ENCODE data around the gene ZNF560.
A peak's percentile ranks its signal among the peaks of the same experiment; 100 is the strongest.
"Not testable (repeated sequence)": the region's sequence is repeated elsewhere in the genome, so short reads cannot be mapped to it uniquely, and the experiment has no call there.

ZNF560 gene

DNA sequence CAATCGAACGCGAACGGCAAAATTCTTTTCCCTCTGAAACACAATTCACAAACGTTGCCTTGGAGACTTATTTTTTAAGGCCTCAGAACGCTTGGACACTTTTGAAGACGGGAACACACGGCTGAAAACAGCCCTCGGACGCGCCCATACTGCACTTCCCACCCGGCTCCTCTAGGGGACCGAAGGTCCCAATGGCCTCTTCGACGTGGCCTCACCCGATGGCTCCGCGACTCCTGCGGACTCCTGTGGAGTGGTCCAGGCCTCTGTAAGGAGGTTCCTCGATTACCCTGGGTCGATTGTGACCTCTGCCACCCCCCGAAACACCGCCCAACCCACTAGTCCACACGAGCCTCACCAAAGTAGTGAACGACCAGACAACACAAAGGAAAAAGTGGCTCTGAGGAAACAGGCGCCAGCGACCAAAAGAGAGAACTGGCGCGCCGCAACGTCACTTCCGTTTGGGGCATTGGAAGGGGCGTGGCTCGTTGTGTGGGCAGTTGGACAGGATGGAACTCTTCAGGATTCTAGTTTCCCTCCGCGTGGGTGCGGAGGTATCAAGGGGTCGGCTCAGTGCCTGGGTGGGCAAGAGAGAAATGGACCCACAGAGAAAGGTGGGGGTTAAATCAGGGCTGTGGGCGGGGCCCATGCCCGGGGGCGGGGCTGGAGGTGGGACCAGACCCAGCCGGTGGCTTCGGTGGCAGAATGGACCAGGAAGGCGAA is at the start of gene ZNF560:
Gene ZNF560 (minus strand): TSS at position 434 of the 720 bp plus-strand sequence. CDS start 23,303 bp downstream, outside the sequence.
- DNase-seq (ENCODE audit: low spot score), result no peak

DNA sequence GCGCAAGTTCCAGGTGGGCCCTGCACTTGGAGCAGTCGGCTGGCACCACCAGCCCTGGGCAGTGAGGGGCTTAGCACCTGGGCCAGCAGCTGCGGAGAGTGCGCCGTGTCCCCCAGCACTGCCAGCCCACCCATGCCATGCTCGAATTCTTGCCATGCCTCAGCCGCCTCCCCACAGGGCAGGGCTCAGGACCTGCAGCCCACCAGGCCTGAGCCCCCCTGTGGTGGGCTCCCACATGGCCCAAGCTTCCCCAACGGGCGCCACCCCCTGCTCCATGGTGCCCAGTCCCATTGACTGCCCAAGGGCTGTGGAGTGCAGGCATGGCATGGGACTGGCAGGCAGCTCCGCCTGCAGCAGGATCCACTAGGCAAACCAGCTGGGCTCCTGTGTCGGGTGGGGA is 49.5 kb upstream of the ZNF560 start:
- no peak for DNase-seq (ENCODE audit: low spot score)

DNA sequence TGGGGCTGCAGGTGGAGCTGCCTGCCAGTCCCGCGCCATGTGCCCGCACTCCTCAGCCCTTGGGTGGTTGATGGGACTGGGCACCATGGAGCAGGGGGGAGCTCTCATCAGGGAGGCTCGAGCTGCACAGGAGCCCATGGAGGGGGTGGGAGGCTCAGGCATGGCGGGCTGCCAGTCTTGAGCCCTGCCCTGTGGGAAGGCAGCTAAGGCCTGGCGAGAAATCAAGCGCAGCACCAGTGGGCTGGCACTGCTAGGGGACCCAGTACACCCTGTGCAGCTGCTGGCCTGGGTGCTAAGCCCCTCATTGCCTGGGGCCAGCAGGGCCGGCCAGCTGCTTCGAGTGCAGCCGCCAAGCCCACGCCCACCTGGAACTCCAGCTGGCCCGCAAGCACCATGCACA is 42.9 kb upstream of the ZNF560 start:
- not testable (repeated sequence) for DNase-seq (ENCODE audit: low spot score)

DNA sequence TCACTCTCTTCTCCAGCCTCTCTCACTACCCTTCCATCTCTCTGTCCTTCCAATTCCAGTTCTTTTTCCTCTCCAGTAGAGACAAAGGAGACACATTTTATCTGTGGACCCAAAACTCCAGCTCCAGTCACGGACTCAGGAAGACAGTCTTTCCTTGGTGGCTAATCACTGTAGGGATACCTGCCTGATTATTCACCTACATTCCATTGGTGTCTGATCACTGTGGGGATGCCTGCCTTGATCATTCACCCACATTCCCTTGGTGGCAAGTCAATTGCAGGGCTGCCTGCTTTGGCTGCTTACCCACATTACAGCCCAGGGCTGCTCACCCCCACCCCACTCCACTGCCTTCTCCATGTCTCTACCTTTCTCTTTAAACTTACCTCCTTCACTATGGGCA is 41.5 kb upstream of the ZNF560 start:
- not testable (repeated sequence) for DNase-seq (ENCODE audit: low spot score)

DNA sequence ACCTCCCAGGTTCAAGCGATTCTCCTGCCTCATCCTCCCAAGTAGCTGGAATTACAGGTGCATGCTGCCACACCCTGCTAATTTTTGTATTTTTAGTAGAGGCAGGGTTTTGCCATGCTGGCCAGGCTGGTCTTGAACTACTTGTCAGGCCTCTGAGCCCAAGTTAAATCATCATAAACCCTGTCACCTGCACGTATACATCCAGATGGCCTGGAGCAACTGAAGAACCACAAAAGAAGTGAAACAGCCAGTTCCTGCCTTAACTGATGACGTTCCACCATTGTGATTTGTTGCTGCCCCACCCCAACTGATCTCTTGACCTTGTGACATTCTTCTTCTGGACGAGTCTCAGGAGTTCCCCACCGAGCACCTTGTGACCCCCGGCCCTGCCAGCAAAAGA is 40.8 kb upstream of the ZNF560 start:
- DNase-seq (ENCODE audit: low spot score), result not testable (repeated sequence)

DNA sequence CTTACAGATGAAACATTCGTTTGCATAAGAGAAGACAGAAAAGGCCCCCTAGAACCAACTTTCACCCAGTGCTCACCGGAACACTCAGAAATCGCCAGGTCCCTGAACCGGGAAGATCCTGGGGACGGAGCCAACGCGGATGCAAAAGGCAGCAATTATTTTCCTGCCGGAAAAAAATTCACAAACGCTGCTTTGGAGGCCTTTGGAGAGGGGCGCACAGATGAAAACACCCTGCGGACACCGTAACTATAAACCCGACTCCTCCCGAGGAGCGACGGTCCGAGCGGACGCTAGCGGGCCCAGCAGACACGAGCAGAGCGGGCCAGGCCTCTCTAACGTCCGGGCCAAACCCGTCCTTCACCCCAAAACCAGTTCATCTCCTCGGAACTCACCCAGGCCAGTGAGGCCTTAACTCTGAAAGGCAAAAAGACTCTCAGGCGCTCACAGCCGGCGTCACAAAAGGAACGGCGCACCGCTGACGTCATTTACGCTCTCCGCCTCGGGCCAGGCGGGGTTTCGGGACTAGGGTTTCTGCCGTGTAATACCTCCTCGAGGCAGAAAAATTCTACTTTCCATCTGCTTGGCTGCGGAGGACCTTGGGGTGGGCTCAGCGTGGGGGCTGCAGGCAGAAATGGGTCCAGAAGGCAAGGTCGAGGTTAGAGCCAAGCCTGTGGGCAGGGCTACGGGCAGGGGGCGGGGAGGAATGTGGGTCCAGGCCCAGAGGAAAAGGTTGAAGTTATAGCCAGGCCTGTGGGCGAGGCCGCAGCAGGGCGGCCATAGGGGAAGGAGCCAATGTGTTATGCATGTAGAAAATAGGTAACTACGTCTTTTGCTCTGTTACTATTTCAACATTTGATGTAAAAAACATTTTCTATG is 40.0 kb upstream of the ZNF560 start, which contains the start of gene ZNF426:
Gene ZNF426 (minus strand): TSS at position 463 of the 876 bp plus-strand sequence. CDS start 2,413 bp downstream, outside the sequence.
- DNase-seq (ENCODE audit: low spot score), result peak; percentile 86

DNA sequence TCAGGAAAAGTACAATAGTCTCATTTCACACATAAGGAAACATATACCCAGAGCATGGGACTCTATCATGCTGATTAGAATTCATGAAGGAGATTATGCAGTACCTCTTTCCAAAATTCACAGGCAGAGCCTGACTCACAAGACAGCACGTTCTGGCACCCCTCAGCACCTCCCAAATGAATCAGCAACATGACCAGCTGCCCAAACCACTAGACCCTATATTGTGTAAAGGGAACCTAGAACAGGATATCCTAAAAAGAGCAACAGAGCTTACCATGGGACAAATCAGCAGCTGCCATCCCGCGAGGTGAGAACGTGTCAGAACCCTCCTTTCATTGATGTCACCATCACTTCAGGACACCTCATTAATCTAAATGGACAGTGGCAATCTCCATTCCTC is 37.5 kb upstream of the ZNF560 start:
- DNase-seq (ENCODE audit: low spot score), result no peak

DNA sequence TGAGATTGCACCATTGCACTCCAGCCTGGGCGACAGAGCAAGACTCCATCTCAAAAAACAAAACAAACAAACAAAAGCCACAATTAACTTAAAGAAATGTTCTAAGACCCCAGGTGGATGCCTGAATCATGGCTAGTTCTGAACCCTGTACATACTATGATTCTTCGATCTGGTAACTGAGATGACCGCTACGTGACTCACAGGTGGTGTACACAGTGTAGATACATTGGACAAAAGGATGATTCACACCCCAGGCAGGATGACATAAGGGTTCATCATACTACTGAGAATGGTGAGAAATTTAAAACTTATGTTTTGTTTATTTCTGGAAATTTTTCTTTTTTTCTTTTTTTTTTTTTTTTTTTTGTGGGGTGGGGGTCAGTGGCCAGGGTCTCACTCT is 33.5 kb upstream of the ZNF560 start:
- no peak for DNase-seq (ENCODE audit: low spot score)

DNA sequence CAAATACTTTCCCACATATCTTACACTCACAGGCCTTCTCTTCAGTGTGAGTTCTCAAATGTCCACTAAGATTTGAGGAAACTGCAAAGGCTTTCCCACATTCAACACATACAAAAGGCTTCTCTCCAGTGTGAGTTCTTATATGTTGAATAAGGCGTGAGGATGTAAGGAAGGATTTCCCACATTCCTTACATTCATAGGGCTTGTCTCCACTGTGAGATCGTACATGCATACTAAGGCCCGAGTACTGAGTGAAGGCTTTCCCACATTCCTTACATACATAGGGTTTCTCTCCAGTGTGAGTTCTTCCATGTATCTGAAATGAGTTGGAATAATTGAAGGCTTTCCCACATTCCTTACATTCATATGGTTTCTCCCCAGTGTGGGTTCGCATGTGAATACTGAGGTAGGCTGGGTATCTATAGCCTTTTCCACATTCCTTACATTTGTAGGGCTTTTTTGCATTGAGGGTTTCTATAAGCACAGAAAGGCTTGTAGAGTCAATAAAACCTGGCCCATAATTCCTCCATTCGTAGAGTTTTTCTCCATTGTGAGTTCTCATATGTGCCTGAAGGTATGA is 30.4 kb upstream of the ZNF560 start:
- no peak for DNase-seq (ENCODE audit: low spot score)

DNA sequence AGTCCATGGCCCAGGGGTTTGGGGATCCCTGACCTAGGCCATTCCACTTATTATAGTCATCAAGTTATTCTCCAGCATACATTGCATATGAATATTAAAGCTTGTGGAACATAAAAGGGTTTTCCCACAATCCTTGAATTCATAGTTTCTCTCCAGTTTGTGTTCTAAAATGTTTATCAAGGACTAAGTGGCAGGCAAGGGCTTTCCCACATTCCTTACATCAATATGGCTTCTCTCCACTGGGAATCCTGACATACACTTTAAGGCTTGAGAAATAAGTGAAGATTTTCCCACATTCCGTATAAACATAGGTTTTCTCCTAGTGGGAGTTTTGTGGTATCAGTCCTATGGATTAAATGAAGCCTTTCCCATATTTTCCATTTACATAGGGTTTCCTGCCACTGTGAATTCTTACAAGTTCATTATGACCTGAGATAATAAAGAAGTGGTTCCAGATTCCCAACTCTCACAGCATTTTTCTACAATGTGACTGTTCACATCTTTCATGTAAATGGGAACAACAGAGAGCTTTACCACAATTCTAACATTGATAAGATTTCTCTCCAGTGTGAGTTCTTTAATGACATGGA is 25.6 kb upstream of the ZNF560 start:
- no peak for DNase-seq (ENCODE audit: low spot score)

DNA sequence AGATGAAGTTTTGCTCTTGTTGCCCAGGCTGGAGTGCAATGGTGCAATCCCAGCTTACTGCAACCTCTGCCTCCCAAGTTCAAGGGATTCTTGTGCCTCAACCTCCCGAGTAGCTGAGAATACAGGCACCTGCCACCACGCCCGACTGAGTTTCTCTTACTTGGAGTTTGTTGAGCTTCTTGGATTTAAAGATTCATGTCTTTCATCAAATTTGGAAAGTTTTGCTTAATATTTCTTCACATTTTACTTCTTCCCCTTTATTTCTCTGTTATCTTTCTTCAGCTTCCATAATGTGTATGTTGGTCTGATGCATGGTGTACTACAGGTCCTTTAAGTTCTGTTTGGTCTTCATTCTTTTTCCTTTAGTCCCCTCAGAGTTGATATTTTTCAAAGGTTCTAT is 8.9 kb upstream of the ZNF560 start:
- no peak for DNase-seq (ENCODE audit: low spot score)

DNA sequence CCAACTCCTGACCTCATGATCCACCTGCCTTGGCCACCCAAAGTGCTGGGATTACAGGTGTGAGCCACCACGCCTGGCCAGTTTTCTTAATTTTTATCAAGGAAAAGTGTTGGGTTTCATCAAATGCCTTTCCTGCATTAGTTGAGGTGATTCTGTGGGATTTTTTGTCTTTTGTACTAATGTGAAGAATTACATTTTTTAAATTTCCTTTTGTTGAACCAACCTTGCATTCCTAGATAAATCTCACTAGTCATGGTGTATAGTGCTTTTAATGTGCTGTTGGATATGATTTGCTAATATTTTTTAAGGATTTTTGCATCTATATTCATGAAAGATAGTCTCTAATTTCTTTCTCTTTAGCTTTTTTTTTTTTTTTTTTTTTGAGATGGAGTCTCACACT is 2.4 kb upstream of the ZNF560 start:
- no peak for DNase-seq (ENCODE audit: low spot score)

DNA sequence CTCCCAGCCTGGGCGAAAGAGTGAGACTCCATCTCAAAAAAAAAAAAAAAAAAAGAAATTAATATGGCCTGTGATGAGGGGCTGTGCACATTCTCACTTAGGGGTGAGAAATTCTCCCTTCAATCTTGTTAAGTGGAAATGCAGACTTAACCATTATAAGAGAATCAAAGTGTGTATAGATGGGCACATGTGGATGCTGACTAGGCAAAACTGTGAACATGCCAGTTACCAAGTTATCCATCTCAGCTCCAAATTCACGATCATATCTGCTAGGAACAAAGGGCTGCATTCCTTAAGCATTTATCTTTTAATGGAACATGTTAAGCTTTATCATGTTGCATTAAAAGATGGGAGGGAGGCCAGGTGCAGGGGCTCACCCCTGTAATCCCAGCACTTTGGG is 4.3 kb downstream of the ZNF560 start:
- DNase-seq (ENCODE audit: low spot score), result no peak

DNA sequence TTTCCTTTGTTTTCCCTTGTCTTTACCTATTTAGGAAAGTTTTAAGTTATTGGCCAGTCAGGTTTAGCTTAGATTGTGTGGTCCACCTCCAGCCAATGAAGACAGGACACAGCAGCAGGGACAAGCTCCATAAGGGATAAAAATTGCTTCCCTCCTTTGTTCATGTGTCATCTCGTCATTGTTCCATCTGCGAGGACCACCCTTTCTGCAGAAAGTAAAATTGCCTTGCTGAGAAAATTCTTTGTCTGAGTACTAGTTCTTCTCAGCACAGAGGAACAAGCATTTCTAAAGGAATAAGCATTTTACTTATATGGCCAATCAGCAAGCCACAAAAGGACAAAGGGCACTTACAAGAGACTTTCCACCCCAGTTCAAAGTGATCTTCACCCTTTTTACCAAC is 11.4 kb downstream of the ZNF560 start:
- no peak for DNase-seq (ENCODE audit: low spot score)

DNA sequence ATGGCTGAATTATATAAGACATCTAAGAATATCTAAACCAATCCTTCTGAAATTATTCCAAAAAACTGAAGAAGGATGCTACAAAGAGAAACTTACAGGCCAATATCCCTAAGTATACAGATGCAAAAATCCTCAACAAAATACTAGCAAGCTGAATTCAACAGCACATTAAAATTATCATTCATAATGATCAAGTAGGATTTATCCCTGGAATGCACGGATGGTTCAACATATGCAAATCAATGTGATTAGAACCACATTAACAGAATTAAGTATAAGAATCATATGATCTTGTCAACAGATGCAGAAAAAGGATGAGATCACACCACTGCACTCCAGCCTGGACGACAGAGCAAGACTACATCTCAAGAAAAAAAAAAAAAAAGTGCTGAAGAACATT is 13.3 kb downstream of the ZNF560 start:
- DNase-seq (ENCODE audit: low spot score), result no peak

DNA sequence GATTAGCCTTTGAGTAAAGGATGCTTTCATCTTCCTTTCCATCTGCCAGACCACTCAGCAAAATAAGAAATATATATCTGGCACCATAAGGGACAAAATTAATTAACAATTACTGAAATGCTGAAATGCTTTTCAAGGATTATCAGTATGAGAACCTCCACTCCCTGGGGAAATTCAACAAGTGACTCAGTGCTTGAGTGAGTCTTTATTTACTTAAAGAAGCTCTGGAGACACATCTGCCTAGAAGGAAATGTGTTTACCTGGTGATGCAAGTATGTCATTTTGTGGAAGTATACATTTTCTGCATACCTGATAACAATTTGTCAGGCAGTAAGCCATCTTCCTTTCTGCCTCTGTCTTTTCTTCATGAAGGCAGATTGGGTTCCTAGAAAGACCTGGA is 23.4 kb downstream of the ZNF560 start:
- no peak for DNase-seq (ENCODE audit: low spot score)

DNA sequence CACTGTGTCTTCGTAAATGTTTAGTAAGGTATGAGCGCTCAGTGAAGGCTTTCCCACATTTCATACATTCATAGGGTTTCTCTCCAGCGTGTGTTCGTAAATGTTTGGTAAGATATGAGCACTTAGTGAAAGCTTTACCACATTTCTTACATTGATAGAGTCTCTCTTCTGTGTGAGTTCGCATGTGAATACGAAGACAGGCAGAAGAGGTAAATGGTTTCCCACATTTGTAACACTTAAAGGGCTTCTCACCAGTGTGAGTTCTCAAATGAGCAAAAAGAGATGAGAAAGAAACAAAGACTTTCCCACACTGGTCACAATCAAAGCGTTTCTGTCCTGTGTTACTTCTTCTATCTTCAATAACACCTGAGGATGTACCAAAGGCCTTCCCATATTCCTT is 31.3 kb downstream of the ZNF560 start:
- no peak for DNase-seq (ENCODE audit: low spot score)

DNA sequence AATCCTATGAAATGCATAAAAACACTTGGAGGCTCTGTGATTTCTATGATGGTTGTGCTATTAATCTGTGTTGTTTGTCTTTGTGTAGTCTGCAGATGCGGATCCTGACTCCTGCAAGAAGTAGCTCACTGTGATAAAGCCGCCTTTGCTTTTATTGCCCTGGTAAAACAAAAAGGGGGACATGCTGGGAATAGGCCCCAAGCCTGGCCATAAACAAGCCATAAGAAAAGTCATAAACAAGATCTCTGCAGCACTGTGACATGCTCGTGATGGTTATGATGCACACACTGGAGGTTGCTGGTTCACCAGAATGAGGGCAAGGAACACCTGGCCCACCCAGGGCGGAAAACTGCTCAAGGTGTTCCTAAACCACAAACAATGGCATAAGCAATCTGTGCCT is 36.5 kb downstream of the ZNF560 start:
- DNase-seq (ENCODE audit: low spot score), result no peak

DNA sequence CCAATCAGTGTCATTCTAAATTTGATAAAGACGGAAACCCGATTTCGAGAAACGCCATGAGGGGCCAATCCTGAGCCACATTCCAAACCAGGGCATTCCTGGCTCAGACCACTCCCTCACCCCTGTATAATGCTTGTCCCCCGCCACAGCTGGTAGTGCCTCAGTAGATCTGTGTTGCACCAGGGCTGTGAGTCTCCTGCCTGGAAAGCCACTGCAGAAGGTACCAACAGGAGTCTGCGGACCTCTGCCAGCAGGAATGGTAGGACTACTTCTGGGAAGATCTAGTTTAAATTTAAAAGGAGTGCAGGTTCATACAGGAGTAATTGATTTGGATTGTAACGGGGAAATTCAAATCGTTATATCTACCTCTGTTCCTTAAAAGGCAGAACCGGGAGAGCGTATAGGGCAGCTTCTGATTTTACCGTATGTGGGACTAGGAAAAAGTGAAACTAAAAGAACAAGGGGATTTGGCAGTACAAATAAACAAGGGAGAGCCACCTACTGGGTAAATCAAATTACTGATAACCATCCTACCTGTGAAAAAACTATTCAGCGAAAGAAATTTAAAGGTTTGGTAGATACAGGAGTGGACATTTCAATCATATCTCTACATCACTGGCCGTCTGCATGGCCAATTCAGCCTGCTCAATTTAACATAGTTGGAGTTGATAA is 42.3 kb downstream of the ZNF560 start:
- DNase-seq (ENCODE audit: low spot score), result no peak

DNA sequence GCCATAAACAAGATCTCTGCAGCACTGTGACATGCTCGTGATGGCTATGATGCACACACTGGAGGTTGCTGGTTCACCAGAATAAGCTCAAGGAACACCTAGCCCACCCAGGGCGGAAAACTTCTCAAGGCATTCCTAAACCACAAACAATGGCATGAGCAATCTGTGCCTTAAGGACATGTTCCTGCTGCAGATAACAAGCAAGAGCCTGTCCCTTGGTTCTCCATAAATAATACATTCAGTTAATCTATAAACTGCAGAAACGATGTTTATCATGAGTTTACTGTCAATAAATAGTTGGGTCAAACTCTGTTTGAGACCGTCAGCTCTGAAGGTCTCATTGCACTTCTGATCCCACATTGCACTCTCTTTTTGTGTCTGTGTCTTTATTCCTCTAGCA is 44.5 kb downstream of the ZNF560 start:
- no peak for DNase-seq (ENCODE audit: low spot score)

DNA sequence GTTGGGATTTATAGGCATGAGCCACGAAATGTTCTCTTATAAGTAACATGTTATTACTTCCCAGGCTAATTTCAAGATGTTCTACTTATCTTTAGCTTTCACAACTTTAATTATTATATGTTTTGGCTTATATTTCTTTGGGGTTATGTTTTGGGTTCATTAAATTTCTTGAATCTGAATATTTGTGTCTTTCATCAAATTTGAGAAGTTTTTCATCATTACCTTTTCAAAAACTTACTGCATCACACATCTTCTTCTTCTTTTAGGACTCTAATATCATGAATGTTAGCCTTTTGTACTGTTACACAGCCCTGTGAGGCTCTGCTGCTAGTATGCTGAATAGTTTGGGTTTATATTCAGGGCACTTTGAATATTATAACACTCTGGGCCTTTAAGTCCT is 53.4 kb downstream of the ZNF560 start:
- no peak for DNase-seq (ENCODE audit: low spot score)

DNA sequence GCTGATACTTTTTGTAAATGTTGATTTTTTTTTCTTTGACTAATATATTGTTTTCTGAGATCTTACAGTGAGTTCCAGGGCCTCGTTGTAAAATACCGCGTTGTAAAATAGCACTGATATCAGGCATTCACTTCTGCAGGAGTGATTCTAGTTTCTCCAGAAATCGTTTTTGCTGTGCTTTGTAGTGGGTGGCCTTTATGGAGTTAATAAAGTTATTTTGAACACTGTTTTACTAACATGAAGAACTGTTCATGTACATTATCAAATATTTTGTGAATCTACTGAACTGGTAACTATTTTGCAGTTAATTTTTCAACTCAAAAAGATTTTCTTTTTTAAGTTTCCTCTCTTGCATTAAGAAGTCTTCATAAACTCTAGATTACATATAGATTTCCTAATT is 62.1 kb downstream of the ZNF560 start:
- DNase-seq (ENCODE audit: low spot score), result no peak
